Lower leg skin (tissue), 4 donors: ENCODE measurements around the gene PDZRN3. TPM values are rescaled to one million over a fixed set of nuclear protein-coding genes. Genes with fewer than 3 reads are reported as not detected.

Experiments used
- DNase-seq, 2 donors: peaks; one replicate each; pipeline ENCODE4 v3.0.0-alpha.2; 2019; ENCODE audit warnings: low spot score in 2 of 2
- H3K4me3 ChIP-seq: fragments of 200-600 bp; sonication (generic); 2 replicates; pipeline ENCODE4 v1.5.1; 2017; ENCODE audit warnings: mild to moderate bottlenecking, low read depth; ENCODE audit not compliant: poor library complexity, severe bottlenecking
- CTCF ChIP-seq, 3 donors: fragments of 450-650 bp; IDR thresholded peaks; one replicate each; pipeline ENCODE4 v1.5.1; 2016; ENCODE audit warnings: antibody characterized with exemption in 3 of 3, mild to moderate bottlenecking in 3 of 3, moderate library complexity in 2 of 3
- POLR2A ChIP-seq, 2 donors: fragments of 450-650 bp; IDR thresholded peaks; one replicate each; pipeline ENCODE4 v1.6.1; 2016 to 2017; ENCODE audit warnings: antibody characterized with exemption in 2 of 2, mild to moderate bottlenecking in 1 of 2, moderate library complexity in 1 of 2
- whole genome bisulfite sequencing, 2 donors: methylation state at CpG; one replicate each; pipeline ENCODE4 v1.1.5; 2018; 5-methylcytosine and 5-hydroxymethylcytosine counted together
- intact Hi-C: fragments of 100-400 bp; cut with DNase I; formaldehyde crosslinking; loops from one replicate; pipeline ENCODE4 v1.15.0; 2023; ENCODE audit warnings: low total_unique reads
- total RNA-seq, 4 donors: library from RNA; depleted of rRNA; stranded (reverse); fragments of >200 nt; gene quantifications; one replicate each; pipeline ENCODE4 v1.1.0, GENCODE V29; 2016

Gene PDZRN3
- total RNA-seq, 4 donors from 2014 or later: 9.7 to 29.9 (median 13.4) TPM

DNA sequence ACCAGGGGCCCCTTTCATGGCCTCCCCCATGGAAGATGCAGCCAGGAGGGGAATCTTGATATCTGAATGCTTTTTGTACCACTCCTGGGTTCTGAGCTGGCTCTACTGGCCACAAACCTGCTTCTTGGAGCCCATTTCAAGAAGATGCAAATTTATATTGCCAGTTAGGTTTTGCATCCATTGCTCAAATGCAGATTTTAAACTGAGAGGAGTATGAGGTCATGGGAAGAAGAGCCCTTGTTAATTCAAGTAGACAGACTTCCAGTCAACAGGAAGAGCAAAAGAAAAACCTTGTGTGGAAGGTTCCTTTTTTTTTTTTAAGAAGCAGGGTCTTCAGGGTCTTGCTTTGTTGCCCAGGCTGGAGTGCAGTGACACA is 133.5 kb downstream of the PDZRN3 start:
- TF ChIP-seq CTCF (IDR thresholded peaks at IDR 0.05) (no peak), POLR2A (IDR thresholded peaks at IDR 0.05) (no peak)
- intact Hi-C loops: no loop called here
- DNase-seq: no peak
- H3K4me3 ChIP-seq: no peak overlapping the region

DNA sequence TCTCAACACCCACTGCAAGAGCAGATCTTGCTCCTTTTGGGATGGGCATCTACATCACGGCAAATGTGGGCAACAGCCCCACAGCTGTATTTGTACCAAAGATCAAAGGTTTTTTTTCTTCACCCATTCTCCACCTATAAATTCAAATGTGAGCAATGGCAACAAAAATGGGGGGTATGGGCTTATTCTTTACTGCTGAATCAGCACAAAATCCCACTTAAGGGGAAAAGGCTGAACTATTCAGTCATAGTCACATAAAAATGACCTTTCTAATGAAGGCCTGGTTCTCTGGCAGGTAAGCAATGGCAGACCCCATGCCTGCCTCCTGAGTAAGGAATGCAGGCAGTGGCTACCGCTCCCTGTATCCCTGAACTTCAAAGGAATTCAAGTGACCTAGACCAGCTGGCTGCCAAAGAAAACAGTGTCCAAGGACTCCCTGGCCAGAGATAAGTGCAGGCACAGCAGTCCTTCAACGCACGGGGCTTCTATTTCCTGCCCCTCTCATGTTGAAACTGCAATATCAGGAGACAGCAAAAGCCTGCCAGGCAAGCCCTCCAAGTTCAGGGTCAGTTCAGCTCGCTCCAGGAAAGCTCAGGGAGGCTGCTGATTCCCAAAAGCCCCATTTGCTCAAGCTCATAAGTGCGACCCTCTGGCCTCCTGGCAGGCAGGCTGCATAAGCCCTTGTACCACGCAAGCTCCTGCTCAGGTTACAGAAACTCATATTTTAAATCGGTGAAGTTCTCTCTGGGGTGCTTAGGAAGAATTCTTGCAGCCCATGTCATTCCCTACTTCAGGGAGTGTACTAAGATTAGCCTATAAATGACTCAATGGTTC is 134.1 kb downstream of the PDZRN3 start:
- intact Hi-C loops: no loop called here
- H3K4me3 ChIP-seq: no peak overlapping the region
- WGBS, 2 donors: 50 to 63% methylated on average over 5 to 8 of the region's 8 CpGs
- DNase-seq: no peak
- TF ChIP-seq CTCF (IDR thresholded peaks at IDR 0.05) (no peak), POLR2A (IDR thresholded peaks at IDR 0.05) (no peak)

DNA sequence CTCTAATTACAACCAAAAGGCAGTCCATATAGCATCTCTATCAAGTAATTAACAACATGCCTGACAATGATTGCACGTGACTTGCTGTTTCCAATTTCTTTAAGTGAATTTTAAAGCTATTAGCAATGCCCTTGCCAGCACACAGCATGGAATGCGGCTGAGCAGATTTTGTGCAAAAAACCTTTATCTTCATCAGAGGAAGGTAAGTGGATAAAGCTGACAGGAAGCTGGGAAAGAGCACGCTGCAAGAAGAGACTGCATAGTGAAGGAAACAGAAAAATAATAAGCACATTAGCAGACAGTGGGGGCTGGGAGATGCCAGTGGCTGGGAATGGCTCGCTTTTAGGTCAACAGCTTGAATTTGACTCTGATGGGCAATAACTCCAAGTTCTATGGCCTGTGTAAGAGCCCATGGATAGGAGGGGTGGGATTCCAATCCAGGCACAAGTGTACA is 138.8 kb downstream of the PDZRN3 start:
- intact Hi-C loops: no loop called here
- H3K4me3 ChIP-seq: no peak overlapping the region
- 66 to 72% methylated on average over 4 of the region's 4 CpGs for WGBS, 2 donors
- TF ChIP-seq POLR2A (IDR thresholded peaks at IDR 0.05) (no peak), CTCF (IDR thresholded peaks at IDR 0.05) (no peak)
- DNase-seq: no peak

DNA sequence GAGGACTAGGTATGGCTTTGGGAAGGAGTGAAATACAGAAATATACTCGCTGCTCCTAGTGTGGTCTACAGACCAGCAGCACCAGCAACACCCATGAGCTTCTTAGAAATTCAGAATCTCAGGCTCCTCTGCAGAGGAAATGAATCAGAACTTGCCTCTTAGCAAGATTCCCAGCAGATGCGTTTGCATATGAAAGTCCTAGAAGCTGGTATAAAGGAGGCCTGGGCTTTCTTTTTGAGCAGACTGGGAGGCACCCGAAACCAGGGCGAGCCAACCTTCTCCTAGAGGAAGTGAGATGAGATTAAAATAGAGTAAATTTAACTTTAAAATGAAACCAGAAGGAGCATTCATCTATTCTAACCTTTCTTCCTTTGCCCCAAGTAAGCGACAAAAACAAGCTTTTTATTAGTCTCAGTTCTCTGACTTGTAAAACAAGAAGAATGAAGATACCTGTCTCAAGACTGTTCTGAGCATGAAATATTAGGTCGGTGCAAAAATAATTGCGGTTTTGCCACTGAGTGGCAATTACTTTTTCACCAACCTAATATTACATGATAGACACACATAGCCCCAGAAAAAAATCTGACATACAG is 140.0 kb downstream of the PDZRN3 start:
- H3K4me3 ChIP-seq: no peak overlapping the region
- no peak for TF ChIP-seq POLR2A (IDR thresholded peaks at IDR 0.05)
- TF ChIP-seq CTCF (IDR thresholded peaks at IDR 0.05): no peak
- WGBS, 2 donors: 67 to 69% methylated on average over 7 of the region's 7 CpGs
- intact Hi-C loops: no loop called here
- no peak for DNase-seq

- DNase-seq: no peak
- TF ChIP-seq POLR2A (IDR thresholded peaks at IDR 0.05) (no peak), CTCF (IDR thresholded peaks at IDR 0.05) (no peak)
- intact Hi-C loops: no loop called here
- 83 to 93% methylated on average over 3 of the region's 3 CpGs for WGBS, 2 donors
- H3K4me3 ChIP-seq: no peak overlapping the region
These were observed 142.9 kb downstream of the PDZRN3 start for GRCh38 chr3:73481888-73482287.
